Left ventricle myocardium inferior (tissue), 1 donor: Measurements from ENCODE around the gene IGFBP6. TPM values are rescaled to one million over a fixed set of nuclear protein-coding genes. Genes with fewer than 3 reads are reported as not detected.
"Not testable (repeated sequence)": the region's sequence is repeated elsewhere in the genome, so short reads cannot be mapped to it uniquely, and the experiment has no call there.

Experiments
- DNase-seq: peaks from one replicate; pipeline ENCODE4 v3.0.0-alpha.2; 2020
- H3K27ac ChIP-seq: fragments of 200-600 bp; replicated peaks from 2 replicates; pipeline ENCODE4 v1.8.0; 2021
- H3K27me3 ChIP-seq: fragments of 200-600 bp; 2 replicates; pipeline ENCODE4 v1.8.0; 2021; ENCODE audit warnings: low read depth
- H3K36me3 ChIP-seq: fragments of 200-600 bp; 2 replicates; pipeline ENCODE4 v1.8.0; 2021
- H3K4me1 ChIP-seq: fragments of 200-600 bp; 2 replicates; pipeline ENCODE4 v1.8.0; 2021
- H3K4me3 ChIP-seq: fragments of 200-600 bp; 2 replicates; pipeline ENCODE4 v1.8.0; 2021; ENCODE audit warnings: mild to moderate bottlenecking, moderate library complexity
- H3K9me3 ChIP-seq: fragments of 200-600 bp; replicated peaks from 2 replicates; pipeline ENCODE4 v1.8.0; 2021
- CTCF ChIP-seq: fragments of 200-600 bp; IDR thresholded peaks from 2 replicates; pipeline ENCODE4 v1.8.0; 2021; ENCODE audit warnings: antibody characterized with exemption, mild to moderate bottlenecking, borderline replicate concordance
- intact Hi-C: fragments of 100-400 bp; cut with micrococcal nuclease; formaldehyde crosslinking; loops from one replicate; pipeline ENCODE4 v1.11.0; 2022
- total RNA-seq: library from RNA; stranded (reverse); fragmentation: NEBNext Ultra II Directional; extraction: Animal tissue kit (Norgen Biotek cat#: 25700); gene quantifications from one replicate; pipeline ENCODE4 v1.2.1, GENCODE V29; 2021
- donor health status: DM: no; HTN: yes; CAD: no; lungs with severe emphysema.

Gene IGFBP6
- total RNA-seq, 1 donor from 2014 or later: 53.0 TPM

- H3K36me3 ChIP-seq: peaks cover 20% of the 10 kb centered on the region
- H3K27me3 ChIP-seq: no peaks in the 10 kb centered on the region
- H3K9me3 ChIP-seq: no peaks in the 10 kb centered on the region
- intact Hi-C loops: loop anchor here (5.0 kb wide), 1 partner anchor 36 kb away; no protein-coding TSS in a partner anchor
- no peak for TF ChIP-seq CTCF
- no peak within 1 kb of the TSS for H3K27ac ChIP-seq
- H3K4me3 ChIP-seq: no peak within 1 kb of the TSS
- peaks cover 30% of the 10 kb centered on the region for H3K4me1 ChIP-seq
- no peak for DNase-seq
Measured at GRCh38 chr12:53102883-53103807, 5.7 kb downstream of the IGFBP6 start, which contains the start of gene SOAT2. SOAT2 (plus strand) TSS chr12:53103486; CDS start chr12:53103578, 92 bp downstream.

- peaks cover 20% of the 10 kb centered on the region for H3K36me3 ChIP-seq
- peaks cover 28% of the 10 kb centered on the region for H3K4me1 ChIP-seq
- TF ChIP-seq CTCF: no peak
- no peak overlapping the region for H3K27ac ChIP-seq
- intact Hi-C loops: loop anchor here (5.0 kb wide), 1 partner anchor 37 kb away; no protein-coding TSS in a partner anchor
- DNase-seq: no peak
- H3K9me3 ChIP-seq: no peaks in the 10 kb centered on the region
- H3K4me3 ChIP-seq: no peak overlapping the region
- H3K27me3 ChIP-seq: no peaks in the 10 kb centered on the region
Measured at GRCh38 chr12:53103860-53104305, 6.4 kb downstream of the IGFBP6 start.

GRCh38 chr12:53105256-53105655 lies 7.8 kb downstream of the IGFBP6 start:
- DNase-seq: no peak
- peaks cover 20% of the 10 kb centered on the region for H3K36me3 ChIP-seq
- intact Hi-C loops: no loop called here
- no peaks in the 10 kb centered on the region for H3K9me3 ChIP-seq
- no peak for TF ChIP-seq CTCF
- H3K27ac ChIP-seq: no peak overlapping the region
- H3K27me3 ChIP-seq: no peaks in the 10 kb centered on the region
- H3K4me3 ChIP-seq: no peak overlapping the region
- H3K4me1 ChIP-seq: peaks cover 20% of the 10 kb centered on the region

GRCh38 chr12:53105712-53106439 lies 8.4 kb downstream of the IGFBP6 start:
- Histone ChIP-seq H3K4me1 (peaks cover 19% of the 10 kb centered on the region), H3K4me3 (no peak overlapping the region), H3K36me3 (peaks cover 15% of the 10 kb centered on the region), H3K27ac (no peak overlapping the region), H3K9me3 (no peaks in the 10 kb centered on the region), H3K27me3 (no peaks in the 10 kb centered on the region)
- DNase-seq: no peak
- no peak for TF ChIP-seq CTCF
- intact Hi-C loops: no loop called here

GRCh38 chr12:53107122-53107521 lies 9.7 kb downstream of the IGFBP6 start:
- Histone ChIP-seq H3K36me3 (peaks cover 4% of the 10 kb centered on the region), H3K27ac (no peak overlapping the region), H3K4me1 (peaks cover 19% of the 10 kb centered on the region), H3K4me3 (no peak overlapping the region), H3K9me3 (no peaks in the 10 kb centered on the region), H3K27me3 (no peaks in the 10 kb centered on the region)
- intact Hi-C loops: no loop called here
- no peak for DNase-seq
- no peak for TF ChIP-seq CTCF

- H3K27me3 ChIP-seq, H3K27ac ChIP-seq, intact Hi-C loops, DNase-seq, H3K9me3 ChIP-seq, H3K4me3 ChIP-seq, H3K36me3 ChIP-seq: not testable (repeated sequence)
- H3K4me1 ChIP-seq: peaks cover 29% of the 10 kb centered on the region
Measured at GRCh38 chr12:53112431-53112830, 15.0 kb downstream of the IGFBP6 start.
